ENCODE measurements around the gene MYCL. TPM values are rescaled to one million over a fixed set of nuclear protein-coding genes. Genes with fewer than 3 reads are reported as not detected.

MYCL gene
- total RNA-seq, 1 donor from 2014 or later, result 8.2 TPM

DNA sequence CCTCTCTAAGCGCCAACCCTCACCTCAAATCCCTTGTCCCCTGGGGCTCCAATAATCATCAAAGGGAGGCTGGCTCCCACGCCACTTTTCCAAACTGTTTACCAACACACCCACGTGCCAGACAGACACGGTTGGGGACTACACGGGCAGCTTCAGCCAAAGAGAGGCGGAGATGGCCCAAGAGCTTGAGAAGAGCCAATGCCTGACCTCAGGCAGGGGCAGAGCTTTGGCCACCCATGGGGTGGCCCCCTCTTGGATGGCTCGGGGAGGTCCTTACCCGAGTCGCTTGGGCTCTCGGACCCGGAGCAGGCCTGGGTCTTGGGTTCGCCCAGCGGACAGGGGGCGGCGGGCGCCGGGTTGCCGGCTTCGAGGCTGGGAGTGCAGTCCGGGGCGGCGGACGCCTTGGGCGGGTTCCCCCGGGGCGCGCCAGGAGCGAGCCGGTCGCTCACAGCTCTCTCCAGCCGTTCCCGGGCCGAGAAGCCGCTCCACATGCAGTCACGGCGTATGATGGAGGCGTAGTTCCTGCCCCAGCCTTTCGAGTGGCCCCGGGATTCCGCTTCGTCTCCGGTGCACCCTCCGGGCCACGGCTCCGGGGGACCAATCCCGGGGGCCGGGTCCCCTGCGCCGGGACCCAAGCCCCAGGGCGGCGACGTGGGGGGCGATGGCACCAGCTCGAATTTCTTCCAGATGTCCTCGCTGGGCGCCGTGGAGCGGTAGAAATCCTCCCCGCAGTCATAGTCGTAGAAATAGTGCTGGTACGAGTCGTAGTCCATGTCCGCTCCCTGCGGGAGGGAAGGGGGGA lies 854 bp downstream of the MYCL start:
- TF ChIP-seq, protein P1, sequence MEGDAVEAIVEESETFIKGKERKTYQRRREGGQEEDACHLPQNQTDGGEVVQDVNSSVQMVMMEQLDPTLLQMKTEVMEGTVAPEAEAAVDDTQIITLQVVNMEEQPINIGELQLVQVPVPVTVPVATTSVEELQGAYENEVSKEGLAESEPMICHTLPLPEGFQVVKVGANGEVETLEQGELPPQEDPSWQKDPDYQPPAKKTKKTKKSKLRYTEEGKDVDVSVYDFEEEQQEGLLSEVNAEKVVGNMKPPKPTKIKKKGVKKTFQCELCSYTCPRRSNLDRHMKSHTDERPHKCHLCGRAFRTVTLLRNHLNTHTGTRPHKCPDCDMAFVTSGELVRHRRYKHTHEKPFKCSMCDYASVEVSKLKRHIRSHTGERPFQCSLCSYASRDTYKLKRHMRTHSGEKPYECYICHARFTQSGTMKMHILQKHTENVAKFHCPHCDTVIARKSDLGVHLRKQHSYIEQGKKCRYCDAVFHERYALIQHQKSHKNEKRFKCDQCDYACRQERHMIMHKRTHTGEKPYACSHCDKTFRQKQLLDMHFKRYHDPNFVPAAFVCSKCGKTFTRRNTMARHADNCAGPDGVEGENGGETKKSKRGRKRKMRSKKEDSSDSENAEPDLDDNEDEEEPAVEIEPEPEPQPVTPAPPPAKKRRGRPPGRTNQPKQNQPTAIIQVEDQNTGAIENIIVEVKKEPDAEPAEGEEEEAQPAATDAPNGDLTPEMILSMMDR (IDR thresholded peaks at IDR 0.05; ENCODE audit: insufficient read depth, low read length, poor library complexity, severe bottlenecking), result no peak
- H3K4me3 ChIP-seq (ENCODE audit: low read depth, low read length), result peak overlapping the region; percentile 59
- DNase-seq (ENCODE audit: low read depth), result no peak
- H3K36me3 ChIP-seq (ENCODE audit: control insufficient read depth, insufficient read depth, low read length), result no peaks in the 10 kb centered on the region
- H3K27me3 ChIP-seq (ENCODE audit: control insufficient read depth, insufficient read depth, low read length), result peaks cover 38% of the 10 kb centered on the region

DNA sequence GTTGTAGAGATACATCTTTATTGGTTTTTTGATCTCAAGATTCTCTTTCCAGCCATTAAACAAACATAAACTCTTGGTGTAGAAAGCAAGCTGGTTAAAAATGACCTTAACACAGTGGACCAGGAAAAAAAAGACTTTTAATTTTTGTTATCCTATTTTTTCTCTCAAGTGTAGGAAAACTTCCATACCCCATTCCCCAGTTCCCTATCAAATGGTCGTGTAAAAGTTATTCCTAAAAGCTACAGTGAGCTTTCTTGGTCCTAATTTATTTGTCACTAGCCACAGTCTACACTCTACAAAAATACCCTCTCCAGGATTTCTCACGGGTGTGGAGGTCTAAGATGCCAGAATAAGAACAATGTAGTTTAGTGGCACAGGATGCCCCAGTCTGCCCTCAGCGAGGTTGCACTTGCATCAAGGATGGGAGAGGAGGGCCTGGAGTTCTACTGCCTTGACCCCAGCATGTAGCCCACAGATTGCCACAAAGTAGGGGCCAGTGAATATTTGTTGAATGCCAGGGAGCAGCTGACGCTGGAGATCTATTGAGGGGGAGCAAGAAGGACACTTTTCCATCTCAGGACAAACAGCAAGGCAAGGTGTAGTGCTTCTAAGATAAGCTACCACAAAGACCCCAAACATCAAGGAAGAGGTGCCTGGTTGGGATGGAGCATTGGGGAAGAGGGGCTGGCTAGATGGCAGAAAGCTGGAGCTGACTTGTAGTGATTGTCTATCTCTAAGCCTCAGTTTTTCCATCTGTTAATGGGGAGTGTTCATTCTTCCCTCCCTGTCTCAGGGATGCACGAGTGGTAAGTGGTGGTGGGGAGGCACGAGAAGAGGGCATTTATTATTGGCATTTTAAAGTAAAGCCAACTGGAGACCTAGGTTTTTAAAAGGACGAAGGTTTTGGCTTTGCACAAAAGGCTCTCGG lies 1.8 kb downstream of the MYCL start:
- TF ChIP-seq, protein P1 (IDR thresholded peaks at IDR 0.05; ENCODE audit: insufficient read depth, low read length, poor library complexity, severe bottlenecking), result no peak
- no peaks in the 10 kb centered on the region for H3K36me3 ChIP-seq (ENCODE audit: control insufficient read depth, insufficient read depth, low read length)
- H3K4me3 ChIP-seq (ENCODE audit: low read depth, low read length), result no peak overlapping the region
- DNase-seq (ENCODE audit: low read depth), result no peak
- peaks cover 38% of the 10 kb centered on the region for H3K27me3 ChIP-seq (ENCODE audit: control insufficient read depth, insufficient read depth, low read length)

DNA sequence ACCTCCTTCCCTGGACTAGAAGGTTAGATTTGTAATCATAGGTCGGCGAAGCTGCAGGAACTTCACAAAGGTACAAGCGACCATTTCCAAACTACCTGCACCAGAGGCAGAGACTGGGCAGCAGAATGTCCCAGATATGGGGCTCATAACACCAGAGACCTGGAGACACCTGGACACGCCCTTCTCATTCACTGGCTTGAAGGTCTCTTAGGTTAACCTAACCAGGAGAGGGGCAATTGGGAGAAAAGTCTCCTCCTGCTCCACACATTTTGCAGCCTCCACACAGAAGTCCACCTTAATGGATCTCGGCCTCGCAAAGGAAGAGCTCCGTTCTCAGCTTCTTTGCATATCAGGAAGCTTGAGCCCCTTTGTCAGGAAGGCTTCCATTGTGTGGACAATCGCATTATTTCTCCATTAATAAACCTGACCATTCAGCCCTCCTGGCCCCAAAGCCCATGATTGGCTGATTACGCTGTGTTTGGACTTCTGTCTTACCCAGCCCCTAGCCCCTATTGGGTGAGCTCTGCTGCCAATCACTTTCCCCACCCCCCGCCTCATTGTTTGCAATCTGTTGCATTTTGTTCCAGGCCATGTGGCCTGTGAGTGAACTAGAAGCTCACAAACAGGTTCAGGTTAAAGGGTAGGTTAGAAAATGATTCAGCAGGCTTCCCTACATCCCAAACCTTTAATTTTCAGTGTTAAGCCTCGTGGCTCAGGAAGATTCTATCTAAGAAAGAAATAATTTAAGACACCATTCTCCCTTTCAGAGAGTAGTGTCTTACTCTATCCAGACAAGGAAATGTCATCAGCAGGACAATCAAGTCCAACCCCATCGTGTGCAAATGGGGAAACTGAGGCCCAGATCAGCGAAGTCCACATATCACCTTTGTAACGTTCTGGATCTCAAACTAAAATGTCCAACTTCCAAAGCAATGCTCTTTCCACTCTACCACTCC lies 2.8 kb downstream of the MYCL start:
- H3K27me3 ChIP-seq (ENCODE audit: control insufficient read depth, insufficient read depth, low read length), result peaks cover 38% of the 10 kb centered on the region
- TF ChIP-seq, protein P1 (IDR thresholded peaks at IDR 0.05; ENCODE audit: insufficient read depth, low read length, poor library complexity, severe bottlenecking), result no peak
- no peak for DNase-seq (ENCODE audit: low read depth)
- no peaks in the 10 kb centered on the region for H3K36me3 ChIP-seq (ENCODE audit: control insufficient read depth, insufficient read depth, low read length)
- no peak overlapping the region for H3K4me3 ChIP-seq (ENCODE audit: low read depth, low read length)

DNA sequence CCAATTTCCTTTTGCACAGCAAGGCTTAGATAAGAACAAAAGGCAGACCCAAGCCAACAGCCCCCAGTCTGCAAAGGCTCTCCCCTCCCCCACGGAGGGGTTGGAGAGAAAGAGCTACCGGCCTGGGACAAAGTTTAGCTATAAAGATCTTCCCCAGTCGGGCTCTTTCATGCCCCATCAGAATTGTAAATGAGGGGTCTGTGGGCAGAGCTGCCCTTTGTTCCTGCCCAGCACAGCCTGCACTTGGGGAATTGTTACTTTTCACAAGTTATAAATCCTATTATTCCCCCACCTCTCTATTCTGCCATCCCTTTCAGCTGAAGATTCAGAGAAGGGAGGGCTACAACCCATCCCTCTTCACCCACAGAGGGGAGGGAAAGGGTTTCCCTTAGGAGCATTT lies 3.5 kb downstream of the MYCL start:
- Histone ChIP-seq H3K4me3 (ENCODE audit: low read depth, low read length) (no peak overlapping the region), H3K36me3 (ENCODE audit: control insufficient read depth, insufficient read depth, low read length) (no peaks in the 10 kb centered on the region), H3K27me3 (ENCODE audit: control insufficient read depth, insufficient read depth, low read length) (peaks cover 33% of the 10 kb centered on the region)
- no peak for DNase-seq (ENCODE audit: low read depth)
- TF ChIP-seq, protein P1 (IDR thresholded peaks at IDR 0.05; ENCODE audit: insufficient read depth, low read length, poor library complexity, severe bottlenecking), result no peak

DNA sequence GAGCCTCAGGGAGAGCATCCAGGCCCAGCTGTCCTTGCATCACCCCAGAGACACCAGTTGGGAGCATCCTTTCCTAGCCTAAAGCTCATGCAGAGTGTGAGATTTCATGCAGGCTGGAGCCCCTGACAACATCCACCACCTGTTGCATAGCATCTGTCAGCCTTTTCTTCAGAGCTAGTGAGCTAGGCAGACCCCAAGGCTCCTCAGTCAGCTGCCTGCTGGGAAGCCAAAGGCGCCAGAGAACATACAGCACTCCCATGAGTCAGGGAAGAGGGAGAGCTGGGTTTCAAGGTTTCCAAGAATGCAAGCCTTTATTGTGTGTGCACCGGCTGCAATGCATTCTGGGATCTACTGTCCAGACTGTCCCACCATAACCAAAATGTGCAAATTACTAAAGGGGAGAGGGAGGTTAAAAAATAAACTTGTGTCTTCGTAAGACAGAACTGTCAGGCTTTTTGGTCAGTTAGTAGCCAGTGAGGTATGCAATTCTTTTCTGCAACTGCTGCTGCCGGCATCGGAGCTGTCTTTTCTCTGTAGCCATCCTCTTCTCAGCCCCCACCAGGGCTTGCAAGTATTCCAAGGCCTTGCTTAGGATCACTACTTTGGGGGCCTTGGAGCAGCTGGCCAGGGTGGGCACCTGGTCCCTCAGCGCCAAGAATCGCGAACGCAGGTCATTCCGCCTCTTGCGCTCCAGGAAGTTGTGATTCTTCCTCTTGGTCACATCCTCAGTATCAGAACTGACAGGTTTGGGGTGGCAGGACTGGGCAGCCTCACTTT lies 4.6 kb downstream of the MYCL start:
- no peak overlapping the region for H3K4me3 ChIP-seq (ENCODE audit: low read depth, low read length)
- DNase-seq (ENCODE audit: low read depth), result no peak
- no peaks in the 10 kb centered on the region for H3K36me3 ChIP-seq (ENCODE audit: control insufficient read depth, insufficient read depth, low read length)
- H3K27me3 ChIP-seq (ENCODE audit: control insufficient read depth, insufficient read depth, low read length), result peaks cover 28% of the 10 kb centered on the region
- TF ChIP-seq, protein P1 (IDR thresholded peaks at IDR 0.05; ENCODE audit: insufficient read depth, low read length, poor library complexity, severe bottlenecking), result no peak
